Activated CD8-positive, alpha-beta T cell treated with anti-CD3 and anti-CD28 coated beads for 36 hours (primary cell): ENCODE data around the gene FDX1. TPM values are rescaled to one million over a fixed set of nuclear protein-coding genes. Genes with fewer than 3 reads are reported as not detected.

Experiments
- ATAC-seq: fragments of 200-7000 bp; cut with Tn5 transposase; one replicate; pipeline ENCODE4 v1.10.0; 2021; ENCODE audit warnings: mild to moderate bottlenecking, moderate library complexity
- CTCF ChIA-PET: fragments of 350-600 bp; sonication (Branson Sonifier 250); formaldehyde crosslinking; loops from one replicate; lab custom pipeline; 2021; ENCODE audit warnings: antibody characterized with exemption; lab: Charles Lee
- POLR2A ChIA-PET: fragments of 350-600 bp; sonication (Branson Sonifier 250); formaldehyde crosslinking; loops from one replicate; lab custom pipeline; 2021; ENCODE audit warnings: antibody characterized with exemption; lab: Charles Lee
- DNase-seq: peaks from one replicate; pipeline ENCODE4 v3.0.0-alpha.2; 2020
- H3K27ac Mint-ChIP-seq: one replicate; pipeline ENCODE4 v1.8.0; 2021; ENCODE audit warnings: mild to moderate bottlenecking, mixed read lengths
- H3K27me3 Mint-ChIP-seq: one replicate; pipeline ENCODE4 v1.8.0; 2021; ENCODE audit warnings: mixed read lengths
- H3K36me3 Mint-ChIP-seq: one replicate; pipeline ENCODE4 v1.8.0; 2021; ENCODE audit warnings: low read depth, mixed read lengths
- H3K4me1 Mint-ChIP-seq: one replicate; pipeline ENCODE4 v1.8.0; 2021; ENCODE audit warnings: low read depth, mixed read lengths
- H3K4me3 Mint-ChIP-seq: one replicate; pipeline ENCODE4 v1.8.0; 2021; ENCODE audit warnings: mild to moderate bottlenecking, moderate library complexity, mixed read lengths
- H3K9me3 Mint-ChIP-seq: one replicate; pipeline ENCODE4 v1.8.0; 2021; ENCODE audit warnings: mixed read lengths
- CTCF ChIP-seq: fragments of 200-600 bp; IDR thresholded peaks from one replicate; pipeline ENCODE4 v1.8.0; 2022; ENCODE audit warnings: antibody characterized with exemption, mild to moderate bottlenecking
- intact Hi-C: fragments of 100-400 bp; cut with micrococcal nuclease; formaldehyde crosslinking; loops from one replicate; pipeline ENCODE4 v1.10.0; 2022
- total RNA-seq, 2 experiments: library from RNA; stranded (reverse); gene quantifications; one replicate each; pipeline ENCODE4 v1.2.3, GENCODE V29; 2021

The FDX1 gene
- total RNA-seq, 2 experiments from 2014 or later: 16.9 to 17.2 TPM

- H3K27ac Mint-ChIP-seq: peak overlapping the region; percentile 74
- POLR2A ChIA-PET: interaction anchor here (0.9 kb wide), 1 partner anchor 136 kb away, joined by 3 read pairs; no protein-coding TSS in a partner anchor
- intact Hi-C loops: loop anchor here (1.0 to 5.0 kb wide), 2 partner anchors 15 to 132 kb away; partner anchors contain the start of gene RDX
- no peaks in the 10 kb centered on the region for H3K9me3 Mint-ChIP-seq
- DNase-seq (peak; percentile 30), ATAC-seq (no peak)
- TF ChIP-seq CTCF: no peak
- peaks cover 39% of the 10 kb centered on the region for H3K4me1 Mint-ChIP-seq
- CTCF ChIA-PET: interaction anchor here (0.7 to 9.5 kb wide), 14 partner anchors 8 to 229 kb away, joined by 3 to 126 read pairs (median 4); no protein-coding TSS in a partner anchor
- peaks cover 2% of the 10 kb centered on the region for H3K36me3 Mint-ChIP-seq
- no peaks in the 10 kb centered on the region for H3K27me3 Mint-ChIP-seq
- peak overlapping the region; percentile 75 for H3K4me3 Mint-ChIP-seq
Measured at GRCh38 chr11:110428956-110429730, 605 bp upstream of the FDX1 start.

GRCh38 chr11:110430267-110431050, 711 bp downstream of the FDX1 start:
- ChIA-PET CTCF (interaction anchor here (1.0 to 9.5 kb wide), 10 partner anchors 16 to 231 kb away, joined by 3 to 126 read pairs (median 6); no protein-coding TSS in a partner anchor), POLR2A (interaction anchor here (0.7 kb wide), 1 partner anchor 18 kb away, joined by 3 read pairs; no protein-coding TSS in a partner anchor)
- no peaks in the 10 kb centered on the region for H3K9me3 Mint-ChIP-seq
- H3K27ac Mint-ChIP-seq: peak overlapping the region; percentile 96
- H3K36me3 Mint-ChIP-seq: peaks cover 2% of the 10 kb centered on the region
- TF ChIP-seq CTCF: no peak
- peak overlapping the region; percentile 100 for H3K4me3 Mint-ChIP-seq
- DNase-seq (peak; percentile 49), ATAC-seq (peak; percentile 38)
- no peaks in the 10 kb centered on the region for H3K27me3 Mint-ChIP-seq
- intact Hi-C loops: loop anchor here (5.0 kb wide), 1 partner anchor 53 kb away; no protein-coding TSS in a partner anchor
- H3K4me1 Mint-ChIP-seq: peaks cover 43% of the 10 kb centered on the region

- Mint-ChIP-seq H3K27ac (peak overlapping the region; percentile 96), H3K4me1 (peaks cover 48% of the 10 kb centered on the region), H3K4me3 (peak overlapping the region; percentile 100), H3K9me3 (no peaks in the 10 kb centered on the region), H3K27me3 (no peaks in the 10 kb centered on the region), H3K36me3 (peaks cover 2% of the 10 kb centered on the region)
- ATAC-seq: no peak
- ChIA-PET CTCF (interaction anchor here (0.9 to 9.5 kb wide), 7 partner anchors 16 to 231 kb away, joined by 3 to 126 read pairs (median 5); no protein-coding TSS in a partner anchor), POLR2A (no interaction called here)
- intact Hi-C loops: loop anchor here (5.0 kb wide), 1 partner anchor 54 kb away; no protein-coding TSS in a partner anchor
- DNase-seq: peak; percentile 27
- no peak for TF ChIP-seq CTCF
Measured at GRCh38 chr11:110431051-110431672, 1.4 kb downstream of the FDX1 start.

- H3K4me3 Mint-ChIP-seq: peak overlapping the region; percentile 100
- H3K27me3 Mint-ChIP-seq: no peaks in the 10 kb centered on the region
- peak overlapping the region; percentile 96 for H3K27ac Mint-ChIP-seq
- no peak for DNase-seq
- CTCF ChIA-PET: interaction anchor here (0.8 to 9.5 kb wide), 8 partner anchors 8 to 232 kb away, joined by 3 to 126 read pairs (median 7); no protein-coding TSS in a partner anchor
- H3K4me1 Mint-ChIP-seq: peaks cover 53% of the 10 kb centered on the region
- intact Hi-C loops: loop anchor here (5.0 kb wide), 1 partner anchor 54 kb away; no protein-coding TSS in a partner anchor
- no peaks in the 10 kb centered on the region for H3K9me3 Mint-ChIP-seq
- no peak for TF ChIP-seq CTCF
- ATAC-seq: no peak
- peaks cover 4% of the 10 kb centered on the region for H3K36me3 Mint-ChIP-seq
- POLR2A ChIA-PET: no interaction called here
Measured at GRCh38 chr11:110431674-110432073, 1.9 kb downstream of the FDX1 start.
